NOMO-1 treated with DMSO at 0.1 percent for 48 hours (cell line): ENCODE data around the gene ATP6V0A4.
"Not testable (repeated sequence)": the region's sequence is repeated elsewhere in the genome, so short reads cannot be mapped to it uniquely, and the experiment has no call there.

Experiments used
- DNase-seq: peaks from one replicate; lab custom pipeline; 2025; ENCODE audit not compliant: unreplicated experiment; lab: John Stamatoyannopoulos, UW

Gene ATP6V0A4

DNA sequence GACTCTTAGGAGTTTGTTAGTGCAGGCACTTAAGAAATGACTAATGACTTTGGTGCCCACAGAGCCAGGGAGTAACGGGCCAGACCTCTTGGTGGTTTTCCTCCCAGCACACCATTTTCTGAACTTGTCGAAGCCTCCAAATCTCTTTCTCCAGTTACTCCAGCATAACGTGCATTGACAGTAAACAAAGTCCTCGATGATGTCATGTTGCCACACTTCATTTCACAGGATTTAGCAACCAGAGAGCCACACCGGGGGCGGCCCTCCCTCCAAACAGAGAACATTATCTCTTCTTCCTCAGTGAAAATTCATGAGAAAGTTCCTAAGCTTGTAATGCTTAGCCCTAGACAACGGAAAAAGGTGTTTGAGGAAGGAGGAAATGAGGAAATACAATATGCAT lies 92.8 kb downstream of the ATP6V0A4 start:
- DNase-seq, result no peak

DNA sequence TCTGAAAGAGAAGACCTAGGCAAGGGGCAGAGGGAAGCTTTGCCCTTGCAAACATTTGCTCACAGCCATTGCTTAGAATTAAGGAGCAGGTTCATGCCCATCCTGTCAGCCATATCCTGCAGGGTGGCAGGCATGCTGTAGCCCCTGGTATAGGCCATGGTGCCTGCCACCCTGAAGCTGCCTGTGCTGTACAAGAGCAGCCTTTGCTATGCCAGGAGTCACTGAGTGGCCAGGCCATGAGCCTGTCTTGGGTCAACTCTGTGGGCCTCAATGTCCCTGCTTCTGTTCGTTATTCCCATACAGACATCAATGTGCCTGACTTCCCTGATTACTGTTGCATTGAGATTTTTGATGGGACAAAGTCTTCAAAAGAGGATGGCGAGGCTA lies 96.5 kb downstream of the ATP6V0A4 start:
- DNase-seq, result no peak

DNA sequence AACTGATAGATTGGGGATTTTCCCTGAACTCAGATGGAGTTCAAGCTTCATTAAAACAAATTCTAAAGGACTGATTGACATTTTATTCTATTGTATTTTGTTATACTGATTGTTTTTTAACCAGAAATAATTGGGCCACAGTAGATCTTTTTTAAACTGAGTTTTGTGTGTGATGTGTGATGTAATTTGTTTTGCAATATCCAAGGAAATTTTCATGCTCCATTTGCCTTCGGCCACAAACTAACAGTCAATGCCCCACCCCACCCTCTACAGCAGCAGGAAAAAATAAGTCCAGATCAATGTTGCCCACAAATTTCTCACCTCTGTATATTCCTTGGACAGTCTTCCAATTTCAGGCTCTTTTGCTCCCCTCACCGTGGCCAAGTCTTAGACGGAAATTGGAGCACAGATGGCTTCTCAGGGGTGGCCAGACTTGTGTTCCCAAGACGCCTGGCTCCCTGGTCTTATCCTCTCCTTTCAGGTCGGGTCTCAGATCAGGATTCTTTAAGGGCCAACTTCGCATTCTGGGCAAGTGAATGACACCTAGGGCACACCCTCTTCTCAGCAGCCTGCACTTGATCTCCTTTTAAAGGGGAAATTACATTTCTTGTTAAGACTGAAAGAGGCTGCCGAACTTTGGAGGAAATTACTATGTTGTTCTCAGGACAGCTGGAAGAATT lies 97.0 kb downstream of the ATP6V0A4 start, which contains the start of gene SVOPL:
Gene SVOPL, minus strand, starts transcription at position 506 of the 680 bp plus-strand sequence. CDS start 22,317 bp downstream, outside the sequence.
- no peak for DNase-seq

DNA sequence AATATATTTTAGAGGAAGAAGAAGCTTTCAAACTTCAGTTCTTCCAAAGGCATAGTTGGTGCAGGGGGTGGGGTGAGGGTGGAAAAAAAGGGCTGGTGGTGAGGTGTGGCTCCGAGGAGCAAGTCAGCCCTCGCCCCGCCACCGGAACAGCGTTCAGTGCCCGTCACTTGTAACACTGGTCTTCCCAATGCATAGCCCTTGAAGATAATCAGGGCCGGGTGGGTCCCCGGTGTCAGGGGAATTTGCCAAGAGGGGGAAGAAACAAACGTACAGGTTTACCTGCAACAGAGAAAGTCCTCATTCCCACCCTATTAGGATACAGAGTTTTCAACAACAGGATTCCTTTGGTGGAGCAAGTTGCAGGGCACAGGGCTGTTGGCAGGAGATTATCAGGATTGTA lies 98.3 kb downstream of the ATP6V0A4 start:
- no peak for DNase-seq

DNA sequence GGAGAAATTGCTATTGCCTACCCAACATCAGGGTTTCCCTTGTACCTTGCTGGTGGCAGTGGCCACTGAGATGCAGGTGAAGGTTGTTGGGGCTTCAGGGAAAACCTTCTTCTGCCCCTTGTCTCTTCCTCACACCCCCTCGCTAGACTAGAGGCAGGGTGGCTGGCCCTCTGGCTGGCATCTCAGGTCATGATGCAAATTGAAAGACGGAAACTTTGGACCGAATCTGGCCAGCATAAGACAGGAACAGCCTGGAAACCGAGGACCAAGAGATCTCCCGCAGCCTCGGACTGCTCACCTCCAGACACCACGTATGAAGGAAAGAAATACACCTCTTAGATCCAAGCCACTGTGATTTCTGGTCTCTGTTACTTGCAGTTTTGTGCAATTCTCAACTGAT lies 99.7 kb downstream of the ATP6V0A4 start:
- DNase-seq, result no peak

DNA sequence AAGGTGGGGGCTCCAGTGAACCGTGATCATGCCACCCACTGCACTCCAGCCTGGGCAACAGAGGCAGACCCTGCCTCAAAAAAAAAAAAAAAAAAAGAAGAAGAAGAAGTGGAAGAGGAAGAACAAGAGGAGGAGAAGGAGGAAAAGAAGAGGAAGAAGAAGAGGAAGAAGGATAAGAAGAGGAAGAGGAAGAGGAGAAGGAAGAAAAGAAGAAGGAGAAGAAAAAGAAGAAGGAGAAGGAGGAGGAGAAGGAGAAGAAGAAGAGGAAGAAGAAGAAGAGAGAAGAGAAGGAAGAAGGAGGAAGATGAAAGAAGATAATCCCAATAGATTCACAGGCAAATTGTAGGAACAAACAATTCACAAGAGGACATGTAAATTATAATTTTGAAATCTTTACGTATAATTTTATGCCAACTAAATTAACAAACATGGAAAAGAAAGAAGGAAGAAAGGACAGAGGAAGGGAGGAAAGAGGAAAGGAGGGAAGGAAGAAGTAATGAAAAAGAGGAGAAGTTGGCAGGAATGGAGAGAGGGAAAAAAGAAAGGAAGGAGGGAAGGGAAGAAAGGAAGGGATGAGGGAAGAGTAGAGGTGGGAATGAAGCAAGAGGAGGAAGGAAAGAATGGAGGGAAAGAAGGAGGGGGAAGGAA lies 100.3 kb downstream of the ATP6V0A4 start:
- DNase-seq, result no peak

DNA sequence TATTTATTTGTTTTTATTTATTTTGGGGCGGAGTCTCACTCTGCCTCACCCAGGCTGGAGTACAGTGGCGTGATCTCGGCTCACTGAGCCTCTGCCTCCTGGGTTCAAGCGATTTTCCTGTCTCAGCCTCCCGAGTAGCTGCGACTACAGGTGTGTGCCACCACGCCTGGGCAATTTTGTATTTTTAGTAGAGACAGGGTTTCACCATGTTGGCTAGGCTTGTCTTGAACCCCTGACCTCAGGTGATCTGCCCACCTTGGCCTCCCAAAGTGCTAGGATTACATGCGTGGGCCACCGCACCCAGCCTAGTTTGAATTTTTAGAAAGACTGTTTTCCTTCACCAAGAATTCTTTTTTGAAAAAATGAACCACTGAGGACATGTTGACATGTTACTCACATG lies 102.2 kb downstream of the ATP6V0A4 start:
- DNase-seq, result not testable (repeated sequence)

DNA sequence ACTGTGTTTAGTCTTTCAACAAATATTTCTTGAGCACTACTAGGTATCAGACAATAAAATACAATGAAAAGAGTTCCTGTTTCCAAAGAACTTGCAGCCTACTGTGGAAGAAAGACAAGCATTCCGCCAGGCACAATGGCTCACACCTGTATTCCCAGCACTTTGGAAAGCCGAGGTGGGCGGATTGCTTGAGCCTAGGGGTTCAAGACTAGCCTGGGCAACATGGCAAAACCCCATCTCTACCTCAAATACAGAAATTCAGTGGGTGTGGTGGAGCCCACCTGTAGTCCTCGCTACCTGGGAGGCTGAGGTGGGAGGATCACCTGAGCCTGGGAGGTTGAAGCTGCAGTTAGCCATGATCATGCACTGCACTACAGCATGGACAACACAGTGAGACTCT lies 102.9 kb downstream of the ATP6V0A4 start:
- DNase-seq, result no peak

DNA sequence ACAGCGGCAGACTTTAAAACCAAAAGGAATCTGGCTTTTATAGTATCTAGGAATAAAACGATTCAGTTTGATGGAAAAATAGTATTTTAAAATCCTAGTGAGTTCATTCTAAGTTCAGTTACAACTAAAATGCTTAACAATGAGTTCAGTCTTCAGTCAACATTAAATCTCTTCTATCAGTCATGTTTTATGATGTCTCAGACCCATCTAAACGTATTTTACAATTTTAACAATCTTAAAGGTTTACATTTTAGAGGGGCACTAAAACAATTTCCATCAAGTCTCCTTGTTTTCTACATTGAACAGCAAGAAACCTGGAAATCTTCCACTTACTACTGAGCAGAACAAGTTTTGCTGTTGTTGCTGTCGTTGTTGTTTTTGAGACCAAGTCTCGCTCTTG lies 106.8 kb downstream of the ATP6V0A4 start:
- no peak for DNase-seq

DNA sequence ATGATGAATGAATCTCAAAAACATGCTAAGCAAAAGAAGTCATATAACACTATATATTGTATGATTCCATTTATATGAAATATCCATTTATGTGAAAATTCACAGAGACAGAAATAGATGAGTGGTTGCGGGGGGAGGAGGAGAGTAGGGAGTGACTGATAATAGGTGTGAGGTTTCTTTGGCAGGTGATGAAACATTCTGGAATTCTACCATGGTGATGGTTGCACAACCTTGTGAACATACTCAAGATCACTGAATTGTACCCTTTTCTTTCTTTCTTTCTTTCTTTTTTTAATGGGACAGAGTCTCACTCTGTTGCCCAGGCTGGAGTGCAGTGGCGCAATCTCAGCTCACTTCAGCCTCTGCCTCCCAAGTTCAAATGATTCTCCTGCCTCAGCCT lies 107.5 kb downstream of the ATP6V0A4 start:
- DNase-seq, result no peak

DNA sequence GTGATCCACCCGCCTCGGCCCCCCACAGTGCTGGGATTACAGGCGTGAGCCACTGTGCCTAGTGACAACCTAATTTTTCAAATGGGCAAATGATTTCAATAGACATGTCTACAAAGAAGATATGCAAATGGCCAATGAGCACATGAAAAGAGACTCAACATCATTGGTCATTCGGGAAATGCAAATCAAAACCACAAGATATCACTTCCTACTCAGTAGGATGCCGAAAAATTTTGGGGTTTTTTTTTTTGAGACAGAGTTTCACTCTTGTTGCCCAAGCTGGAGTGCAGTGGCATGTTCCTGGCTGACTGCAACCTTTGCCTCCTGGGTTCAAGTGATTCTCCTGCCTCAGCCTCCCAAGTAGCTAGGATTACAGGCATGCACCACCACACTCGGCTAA lies 110.0 kb downstream of the ATP6V0A4 start:
- DNase-seq, result not testable (repeated sequence)

DNA sequence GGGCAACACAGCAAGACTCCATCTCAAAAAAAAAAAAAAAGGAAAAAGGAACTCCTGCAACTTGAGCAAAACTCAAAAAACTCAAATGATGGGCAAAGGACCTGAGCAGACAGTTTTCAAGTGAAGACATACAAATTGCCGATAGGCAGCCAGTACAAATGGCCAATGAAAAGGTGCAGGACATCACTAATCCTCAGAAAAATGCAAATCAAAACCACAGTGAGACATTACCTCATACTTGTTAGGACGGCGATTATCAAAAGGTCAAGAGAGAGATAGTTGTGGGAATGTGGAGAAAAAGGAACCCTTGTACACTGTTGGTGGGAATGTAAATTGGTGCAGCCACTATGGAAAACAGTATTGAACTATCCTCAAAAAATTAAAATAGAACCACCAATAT lies 113.7 kb downstream of the ATP6V0A4 start:
- DNase-seq, result no peak

DNA sequence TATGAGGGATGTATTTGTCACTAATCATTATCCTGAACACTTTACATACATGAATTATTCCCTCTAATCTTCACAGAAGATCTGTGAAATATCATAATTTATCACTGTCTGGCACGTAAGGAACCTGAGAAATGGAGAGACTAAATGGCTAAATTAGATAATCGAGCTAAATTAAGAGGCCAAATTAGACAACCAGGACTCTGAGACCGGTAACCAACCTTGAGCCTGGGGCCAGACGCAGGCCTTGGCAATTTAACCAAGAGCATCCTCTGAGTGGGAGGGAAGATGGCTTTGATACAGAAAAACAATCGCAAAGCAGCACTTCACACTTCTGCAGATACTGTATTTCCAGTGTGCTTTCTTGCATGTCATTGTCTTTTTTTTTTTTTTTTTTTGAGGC lies 118.2 kb downstream of the ATP6V0A4 start:
- DNase-seq, result no peak

DNA sequence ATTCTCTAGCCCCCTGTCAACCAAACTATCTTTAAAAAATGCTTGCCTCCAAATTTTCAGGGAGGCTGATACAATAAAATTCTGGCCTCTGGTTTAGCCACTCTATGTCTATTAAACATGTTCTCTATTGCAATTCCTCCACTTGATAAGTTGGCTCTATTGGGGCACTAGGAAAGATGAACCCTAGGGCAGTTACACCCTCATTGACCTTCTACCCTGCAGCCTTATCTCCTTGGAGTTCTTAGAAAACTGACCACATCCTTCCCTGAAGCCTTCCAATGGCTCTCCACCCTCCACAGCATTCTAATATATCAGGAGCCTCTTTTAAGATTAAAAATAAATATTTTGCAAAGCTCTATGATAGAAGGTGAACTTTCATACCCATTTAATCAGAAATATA lies 127.4 kb downstream of the ATP6V0A4 start:
- DNase-seq, result no peak

DNA sequence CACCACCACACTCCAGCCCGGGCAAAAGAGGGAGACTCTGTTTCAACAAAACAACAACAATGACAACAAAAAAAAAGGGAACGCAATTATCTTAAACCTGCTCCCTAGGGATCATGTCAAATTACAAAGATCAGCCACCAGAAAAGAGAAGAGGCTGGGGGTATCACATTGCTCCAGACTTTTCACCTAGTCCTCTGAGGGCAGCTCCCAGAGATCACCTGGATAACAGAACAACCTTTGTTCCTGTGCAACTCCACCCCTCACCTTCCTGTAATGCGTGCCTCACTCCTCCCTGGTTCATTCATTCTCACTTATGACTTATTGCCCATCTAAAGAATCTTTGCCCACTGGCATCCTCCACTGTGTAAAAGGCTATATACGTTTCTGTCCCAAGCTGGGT lies 128.6 kb downstream of the ATP6V0A4 start:
- DNase-seq, result no peak

DNA sequence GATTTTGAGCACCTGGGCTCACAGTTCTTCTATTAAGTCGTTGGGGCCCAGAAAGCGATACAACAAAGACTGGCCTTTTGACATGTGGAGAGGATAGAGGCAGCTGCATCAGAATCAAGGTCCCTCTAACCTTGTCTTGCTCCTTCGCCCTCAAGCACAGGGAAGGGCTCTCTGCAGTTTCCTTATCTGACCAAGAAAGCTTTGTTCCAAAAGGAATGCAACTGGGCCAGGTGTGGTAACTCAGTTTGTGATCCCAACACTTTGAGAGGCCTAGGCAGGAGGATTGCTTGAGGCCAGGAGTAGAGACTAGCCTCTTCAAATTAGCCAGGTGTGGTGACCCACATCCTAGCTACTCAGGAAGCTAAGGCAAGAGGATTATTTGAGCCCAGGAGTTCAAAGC lies 129.1 kb downstream of the ATP6V0A4 start:
- no peak for DNase-seq

DNA sequence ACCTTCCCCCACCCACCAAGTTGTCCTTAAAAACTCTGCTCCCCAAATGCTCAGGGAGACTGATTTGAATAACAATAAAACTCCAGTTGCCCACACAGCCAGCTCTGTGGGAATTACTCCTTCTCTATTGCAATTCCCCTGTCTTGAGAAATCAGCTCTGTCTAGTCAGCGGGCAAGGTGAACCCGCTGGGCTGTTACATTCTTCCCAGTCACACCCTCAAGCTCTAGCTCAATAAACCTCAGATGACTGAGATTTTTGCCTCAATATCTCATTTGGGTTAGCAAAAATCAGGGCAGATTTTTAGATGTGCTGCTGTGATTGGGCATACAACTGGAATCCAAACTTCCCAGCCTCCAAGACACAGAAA lies 129.8 kb downstream of the ATP6V0A4 start:
- DNase-seq, result no peak

DNA sequence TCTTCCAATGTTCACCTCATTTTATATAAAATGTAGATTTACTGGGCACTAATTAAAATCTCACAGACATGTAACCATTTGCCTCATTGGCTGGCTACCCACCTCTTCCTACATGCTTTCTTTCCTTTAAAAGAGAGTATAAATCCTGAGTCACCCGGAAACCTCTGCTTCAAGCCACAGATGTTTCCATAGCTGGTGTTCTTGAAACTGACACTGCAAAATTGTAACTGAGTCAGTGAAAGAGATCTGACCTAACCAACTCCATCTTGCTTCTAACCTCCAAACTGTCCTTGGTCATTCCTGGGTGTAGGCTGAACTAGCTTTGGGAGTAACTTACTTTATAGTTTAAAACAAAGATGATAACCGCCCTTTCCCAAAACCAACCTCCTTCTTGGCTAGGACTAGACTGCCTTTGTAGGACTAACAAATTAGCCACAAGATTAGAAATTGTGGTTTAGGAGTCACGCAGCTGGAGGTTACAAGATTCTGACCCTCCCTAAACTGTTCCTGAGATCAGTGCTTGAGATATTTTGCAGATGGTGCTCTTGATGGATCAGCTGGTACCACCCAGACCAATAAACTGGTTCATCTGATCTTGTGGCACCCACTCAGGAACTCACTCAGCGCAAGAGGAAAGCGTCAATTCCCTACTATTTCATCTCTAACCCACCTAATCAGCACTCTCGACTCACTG lies 130.3 kb downstream of the ATP6V0A4 start:
- no peak for DNase-seq

DNA sequence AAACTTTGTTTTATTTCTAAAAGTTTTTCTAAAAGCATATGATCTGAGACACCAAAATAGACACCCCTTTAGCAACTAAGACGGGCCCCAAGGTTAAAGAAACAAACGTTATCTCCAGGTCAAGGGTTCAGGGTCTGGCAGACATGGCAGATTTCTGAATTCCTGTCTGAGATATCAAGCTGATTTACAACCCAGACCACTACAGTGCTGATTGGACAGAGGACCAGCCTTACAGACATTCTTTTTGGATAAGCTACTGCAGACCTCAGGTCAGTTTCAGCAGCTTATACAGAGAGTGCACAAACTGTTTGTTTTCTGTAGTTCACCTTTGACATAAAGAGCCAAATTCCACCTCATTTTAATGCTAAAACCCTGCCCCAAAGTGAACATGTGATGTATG lies 131.6 kb downstream of the ATP6V0A4 start:
- DNase-seq, result no peak

DNA sequence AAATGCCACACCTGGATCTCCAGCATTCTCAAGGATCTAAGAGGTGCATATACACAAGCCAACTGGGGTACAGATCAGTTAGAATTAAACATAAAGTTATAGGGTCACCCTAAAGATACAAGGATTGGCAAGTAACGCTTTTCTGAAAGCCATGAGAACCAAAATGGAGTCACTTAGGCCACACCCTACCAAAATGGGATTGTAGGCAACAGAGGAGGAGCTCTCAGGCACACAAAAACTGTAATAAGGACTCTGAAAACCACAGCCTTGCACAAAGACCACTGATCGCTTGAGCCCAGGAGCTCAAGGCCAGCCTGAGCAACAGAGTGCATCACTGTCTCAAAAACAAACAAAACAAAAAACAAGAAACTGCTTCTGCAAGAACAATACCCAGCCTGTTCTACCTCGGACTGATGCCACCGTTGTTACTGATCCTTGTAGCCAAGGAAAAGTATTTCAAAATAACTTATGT lies 132.3 kb downstream of the ATP6V0A4 start:
- DNase-seq, result no peak

DNA sequence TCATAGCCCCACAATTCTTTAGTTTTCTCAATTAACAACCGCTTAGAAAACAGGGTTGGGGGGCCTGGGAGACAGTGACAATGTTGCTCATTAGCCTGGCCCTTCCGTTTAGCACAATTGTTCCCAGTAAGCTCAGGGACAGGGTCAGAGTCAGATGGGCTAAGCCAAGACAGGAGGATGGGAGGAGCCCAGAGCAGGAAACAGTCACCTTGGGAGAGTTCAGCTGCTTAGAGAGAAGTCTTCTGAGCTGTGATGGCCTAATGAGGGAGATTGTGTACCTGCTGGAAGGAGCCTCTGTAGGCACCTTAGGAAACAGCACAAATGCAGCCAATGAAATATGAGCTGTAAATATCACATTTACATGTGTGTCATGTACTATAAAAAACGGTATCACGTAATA lies 132.7 kb downstream of the ATP6V0A4 start:
- DNase-seq, result no peak
